Tibial nerve (tissue), 4 donors: ENCODE measurements around the gene PPHLN1.

Source experiments
- CTCF ChIP-seq, 5 experiments: fragments of 200-600 bp in 3 of 5; fragments of 450-650 bp in 2 of 5; sonication (generic) in 3 of 5; IDR thresholded peaks; one replicate each; pipeline ENCODE4 v1.5.1; 2016 to 2019; ENCODE audit warnings: antibody characterized with exemption in 5 of 5, mild to moderate bottlenecking in 3 of 5, moderate library complexity in 2 of 5
- EP300 ChIP-seq, 2 donors: sonication (generic); formaldehyde crosslinking; IDR thresholded peaks; one replicate each; pipeline ENCODE4 v1.6.1; 2017; ENCODE audit warnings: antibody characterized with exemption in 2 of 2, mild to moderate bottlenecking in 1 of 2
- POLR2A ChIP-seq, 2 donors: fragments of 450-650 bp; IDR thresholded peaks; one replicate each; pipeline ENCODE4 v1.6.1; 2017; ENCODE audit warnings: antibody characterized with exemption in 2 of 2, mild to moderate bottlenecking in 2 of 2, moderate library complexity in 2 of 2

GRCh38 chr12:42298887-42299286, 27.1 kb upstream of the PPHLN1 start:
- TF ChIP-seq CTCF (IDR thresholded peaks at IDR 0.05), result no peak
- no peak for TF ChIP-seq EP300 (IDR thresholded peaks at IDR 0.05)
- TF ChIP-seq POLR2A (IDR thresholded peaks at IDR 0.05), result no peak
